GM19240 (cell line): ENCODE data around the gene DOCK11.
"Not testable (repeated sequence)": the region's sequence is repeated elsewhere in the genome, so short reads cannot be mapped to it uniquely, and the experiment has no call there.

Experiments used
- DNase-seq: peaks from one replicate; pipeline ENCODE4 v3.0.0; 2011; ENCODE audit warnings: low spot score; ENCODE audit not compliant: insufficient read length

Gene DOCK11

GRCh38 chrX:118495061-118495921 is at the start of gene DOCK11:
DOCK11 (plus strand) TSS chrX:118495815; CDS start chrX:118495972, 157 bp downstream.
- peak; percentile 41 for DNase-seq

GRCh38 chrX:118448273-118448783 is 47.3 kb upstream of the DOCK11 start:
- no peak for DNase-seq

DNA sequence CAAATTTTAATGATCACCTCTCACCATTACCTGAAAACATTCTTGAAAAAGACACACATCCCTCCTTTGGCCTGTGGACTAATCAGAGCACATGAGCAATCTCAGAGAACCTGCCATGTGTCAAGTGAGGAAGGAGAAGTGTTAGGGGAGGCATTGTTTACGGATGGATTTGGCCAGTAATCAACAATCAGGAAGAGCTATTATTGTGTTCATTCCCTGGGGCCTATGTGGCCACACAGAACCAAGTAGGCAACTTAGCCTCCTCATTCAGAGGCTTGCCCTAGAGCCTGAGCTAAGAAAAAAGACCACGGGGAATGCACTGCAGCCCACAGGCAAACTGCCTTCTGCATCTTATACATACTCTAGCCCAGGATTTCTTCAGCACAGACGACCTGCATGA is 40.6 kb upstream of the DOCK11 start:
- no peak for DNase-seq

DNA sequence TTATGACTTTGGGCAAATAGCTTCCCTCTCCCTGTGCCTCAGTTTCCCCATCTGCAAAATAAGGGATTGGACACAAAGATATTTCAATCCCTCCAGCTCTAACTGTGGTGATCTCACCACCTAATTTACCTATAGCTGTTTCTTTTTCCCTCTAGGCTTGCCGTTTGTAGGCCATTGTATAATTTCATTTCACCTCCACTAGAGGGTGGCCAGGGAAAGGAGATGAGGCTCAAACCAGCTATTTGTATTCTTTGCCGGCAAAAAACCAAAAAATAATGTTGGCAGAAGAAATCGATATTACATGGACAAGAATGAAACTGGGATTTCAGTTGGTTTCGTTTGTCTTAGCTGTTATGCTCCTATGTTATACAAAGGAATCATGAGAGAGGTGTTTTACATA is 36.1 kb upstream of the DOCK11 start:
- DNase-seq, result peak; percentile 16

- no peak for DNase-seq
Measured at GRCh38 chrX:118464501-118464900, 31.1 kb upstream of the DOCK11 start.

DNA sequence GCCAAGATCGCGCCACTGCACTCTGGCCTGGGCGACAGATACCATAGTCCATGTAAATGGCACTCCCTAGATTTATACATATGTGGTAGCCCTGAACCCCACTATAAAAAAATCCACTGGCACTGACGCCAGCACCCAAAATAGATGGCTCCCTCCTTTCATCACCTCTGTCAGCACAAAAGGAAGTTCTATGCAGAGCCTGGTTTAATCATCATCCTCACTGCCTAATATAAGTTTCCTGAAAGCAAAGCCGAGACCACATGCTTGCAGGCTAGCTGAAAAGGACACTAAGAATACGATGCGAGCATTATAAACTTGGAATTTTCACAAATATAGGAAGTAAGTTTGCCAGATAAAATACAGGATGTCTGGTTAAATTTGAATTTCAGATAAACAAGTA is 27.5 kb upstream of the DOCK11 start:
- DNase-seq, result no peak

GRCh38 chrX:118470721-118471347 is 24.8 kb upstream of the DOCK11 start:
- DNase-seq, result not testable (repeated sequence)

GRCh38 chrX:118474586-118474985 is 21.0 kb upstream of the DOCK11 start:
- DNase-seq, result no peak

GRCh38 chrX:118475903-118476302 is 19.7 kb upstream of the DOCK11 start:
- no peak for DNase-seq

GRCh38 chrX:118480172-118480571 is 15.4 kb upstream of the DOCK11 start:
- no peak for DNase-seq

DNA sequence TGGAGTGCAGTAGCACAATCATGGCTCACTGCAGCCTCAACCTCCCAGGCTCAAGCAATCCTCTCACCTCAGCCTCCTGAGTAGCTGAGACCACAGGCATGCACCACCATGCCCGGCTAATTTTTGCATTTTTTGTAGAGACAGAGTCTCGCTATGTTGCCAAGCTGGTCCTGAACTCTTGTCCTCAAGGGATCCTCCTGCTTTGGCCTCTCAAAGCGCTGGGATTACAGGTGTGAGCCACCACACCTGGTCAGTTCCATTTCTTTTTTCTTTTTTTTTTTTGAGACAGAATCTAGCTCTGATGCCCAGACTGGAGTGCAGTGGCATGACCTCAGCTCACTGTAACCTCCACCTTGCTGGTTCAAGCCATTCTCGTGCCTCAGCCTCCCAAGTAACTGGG is 13.2 kb upstream of the DOCK11 start:
- DNase-seq, result not testable (repeated sequence)

- DNase-seq, result no peak
Measured at GRCh38 chrX:118484216-118484903, 11.3 kb upstream of the DOCK11 start.

- DNase-seq, result not testable (repeated sequence)
Measured at GRCh38 chrX:118486693-118487092, 8.9 kb upstream of the DOCK11 start.

DNA sequence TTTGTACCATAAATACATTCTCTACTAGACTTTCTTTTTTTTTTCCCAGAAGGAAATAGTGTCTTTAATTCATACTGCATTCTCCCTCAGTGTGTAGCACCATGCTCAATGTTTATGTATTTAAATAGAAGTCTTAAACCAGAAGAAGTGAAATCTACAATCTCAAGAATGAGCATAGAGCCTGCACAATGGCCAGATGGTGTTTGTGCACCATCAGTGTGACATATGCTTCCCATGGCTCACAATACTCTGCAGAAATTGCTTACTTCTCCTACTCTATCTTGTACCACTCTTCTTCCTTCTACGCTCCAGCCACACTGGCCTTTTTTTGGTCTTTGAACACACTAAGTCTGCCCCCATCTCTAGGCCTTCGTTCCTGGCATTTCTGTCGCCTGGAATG is 2.6 kb upstream of the DOCK11 start:
- DNase-seq, result no peak

GRCh38 chrX:118493653-118494297 is 1.8 kb upstream of the DOCK11 start:
- DNase-seq, result no peak

DNA sequence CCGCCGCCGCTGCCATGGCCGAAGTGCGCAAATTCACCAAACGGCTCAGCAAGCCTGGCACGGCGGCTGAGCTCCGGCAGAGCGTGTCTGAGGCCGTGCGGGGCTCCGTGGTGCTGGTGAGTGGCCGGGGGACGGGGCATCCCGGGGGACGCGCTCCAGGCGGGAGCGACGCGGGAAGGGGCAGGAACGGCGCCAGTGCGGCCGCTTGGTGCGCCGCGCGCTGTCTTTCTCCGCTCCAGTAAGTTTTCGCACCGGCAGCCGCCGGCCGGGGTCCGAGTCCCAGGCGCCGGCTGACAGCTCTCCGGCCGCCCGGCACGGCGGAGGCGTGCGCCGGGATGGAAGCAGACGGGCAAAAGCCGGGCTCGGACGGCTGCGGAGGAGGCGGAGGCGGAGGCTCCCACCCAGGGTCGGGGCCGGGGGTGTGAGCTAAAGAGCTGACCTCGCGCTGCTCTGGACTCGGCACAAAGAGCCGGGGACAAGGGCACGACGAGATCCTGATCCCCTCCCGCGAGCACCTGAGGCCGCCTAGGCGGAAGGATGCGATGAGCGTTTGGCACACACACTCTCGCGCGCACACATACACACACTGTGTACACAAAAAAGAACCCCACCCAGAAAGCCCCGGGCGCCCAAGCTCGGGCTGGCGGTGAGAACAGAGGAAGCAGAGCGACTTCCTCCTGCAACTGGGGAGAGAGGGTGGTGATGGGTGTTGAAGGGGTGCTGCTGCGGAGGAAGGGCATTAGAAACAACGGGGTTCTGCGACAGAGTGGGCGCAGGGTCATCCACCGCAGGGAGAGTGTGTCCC is 545 bp downstream of the DOCK11 start:
- DNase-seq, result no peak

- DNase-seq, result no peak
Measured at GRCh38 chrX:118496763-118497079, 1.1 kb downstream of the DOCK11 start.

DNA sequence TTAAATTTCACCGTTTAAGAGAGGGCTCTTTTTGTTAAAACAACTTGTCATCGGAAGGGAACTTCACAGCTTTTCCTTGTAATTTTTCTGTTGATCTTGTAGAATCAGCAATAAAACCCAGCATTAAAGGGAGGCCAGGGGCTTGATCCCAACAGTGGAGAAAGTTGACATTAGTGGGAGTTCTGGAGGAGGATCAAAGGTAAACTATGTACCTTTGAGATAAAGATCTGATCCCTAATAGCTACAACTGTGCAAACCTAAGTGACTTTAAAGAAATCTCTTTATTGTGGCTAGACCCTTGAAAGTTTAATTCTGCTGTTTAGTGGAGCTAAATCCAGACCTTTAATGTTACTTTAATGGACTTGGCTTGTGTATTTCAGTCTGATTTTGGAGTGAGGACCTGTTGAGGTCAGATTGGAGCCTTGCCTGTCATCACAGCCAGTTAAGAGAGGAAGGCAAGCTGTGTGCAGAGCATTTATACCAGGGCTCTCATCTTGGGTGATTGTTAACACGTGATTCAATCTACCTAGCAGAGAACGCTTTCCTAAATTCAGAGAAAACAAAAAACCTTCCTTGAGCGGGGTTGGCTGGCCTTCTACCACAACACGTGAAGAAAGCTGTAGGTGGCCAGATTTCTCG is 1.7 kb downstream of the DOCK11 start:
- DNase-seq, result no peak

DNA sequence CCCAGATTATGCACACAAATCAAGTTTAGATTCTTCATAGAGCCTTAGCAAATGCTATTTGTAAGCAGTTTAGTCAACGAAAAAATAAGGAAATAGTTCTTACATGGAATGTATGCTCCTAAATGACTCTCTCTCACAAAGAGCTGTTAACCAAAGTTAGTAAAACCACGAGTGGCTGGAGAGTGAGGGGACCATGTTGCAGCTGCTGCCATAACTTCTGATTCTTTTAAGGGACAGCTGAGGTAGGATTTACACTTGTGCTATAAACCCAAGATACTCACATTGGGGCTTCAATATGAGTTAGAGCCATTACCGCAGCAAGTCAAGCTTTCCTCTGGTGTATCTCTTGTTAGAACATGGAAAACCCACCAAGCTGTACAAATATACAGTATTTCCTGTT is 2.7 kb downstream of the DOCK11 start:
- no peak for DNase-seq

DNA sequence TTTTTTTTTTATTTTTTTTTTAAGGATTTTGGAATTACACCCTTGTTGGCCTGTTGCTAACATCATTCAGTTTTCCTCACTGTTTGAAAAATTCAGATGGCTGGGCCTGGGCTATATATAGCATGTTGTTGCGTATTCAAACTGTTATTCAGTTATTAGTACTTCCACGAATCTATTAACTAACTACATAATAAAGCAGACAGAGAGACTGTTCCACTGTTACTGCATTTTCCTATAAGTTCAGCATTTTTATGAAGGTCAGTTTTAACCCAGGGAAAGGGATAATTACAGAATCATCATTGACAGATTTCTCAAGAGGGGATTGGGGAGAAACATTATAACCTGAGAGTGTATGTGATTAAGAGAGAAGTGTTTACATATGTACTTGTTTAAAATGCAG is 3.1 kb downstream of the DOCK11 start:
- DNase-seq, result no peak
